ENCODE results near the gene VWA5B2. TPM values are rescaled to one million over a fixed set of nuclear protein-coding genes. Genes with fewer than 3 reads are reported as not detected.

VWA5B2 gene
- polyA plus RNA-seq, 1 donor from 2014 or later: 0.20 TPM

Other genes with a start within 250 kb of the VWA5B2 start
- 5.6 TPM for gene ABCC5, start 211.7 kb upstream of the VWA5B2 start, polyA plus RNA-seq
- gene HTR3D, start 197.8 kb upstream of the VWA5B2 start, polyA plus RNA-seq: not detected
- gene HTR3C, start 176.5 kb upstream of the VWA5B2 start, polyA plus RNA-seq: not detected
- not detected for gene HTR3E, start 132.5 kb upstream of the VWA5B2 start, polyA plus RNA-seq
- 44.5 TPM for gene EIF2B5, start 94.2 kb upstream of the VWA5B2 start, polyA plus RNA-seq
- gene DVL3, start 74.2 kb upstream of the VWA5B2 start, polyA plus RNA-seq: 6.4 TPM
- gene AP2M1, start 54.7 kb upstream of the VWA5B2 start, polyA plus RNA-seq: 249 TPM
- gene ABCF3, start 43.4 kb upstream of the VWA5B2 start, polyA plus RNA-seq: 49.1 TPM
- 72.3 TPM for gene ALG3, start 19.4 kb downstream of the VWA5B2 start, polyA plus RNA-seq
- gene EEF1AKMT4, start 20.1 kb downstream of the VWA5B2 start, polyA plus RNA-seq: 3.2 TPM
- gene CAMK2N2, start 32.0 kb downstream of the VWA5B2 start, polyA plus RNA-seq: not detected
- not detected for gene ECE2, start 46.4 kb downstream of the VWA5B2 start, polyA plus RNA-seq
- 143 TPM for gene PSMD2, start 69.7 kb downstream of the VWA5B2 start, polyA plus RNA-seq
- 28.0 TPM for gene EIF4G1, start 85.0 kb downstream of the VWA5B2 start, polyA plus RNA-seq
- 2.6 TPM for gene FAM131A, start 108.0 kb downstream of the VWA5B2 start, polyA plus RNA-seq
- 0.53 TPM for gene CLCN2, start 132.0 kb downstream of the VWA5B2 start, polyA plus RNA-seq
- gene POLR2H, start 132.1 kb downstream of the VWA5B2 start, polyA plus RNA-seq: 40.8 TPM
- gene THPO, start 148.6 kb downstream of the VWA5B2 start, polyA plus RNA-seq: 0.14 TPM
- not detected for gene CHRD, start 150.5 kb downstream of the VWA5B2 start, polyA plus RNA-seq